Measurements from ENCODE around the gene CASK.
"Not testable (repeated sequence)": the region's sequence is repeated elsewhere in the genome, so short reads cannot be mapped to it uniquely, and the experiment has no call there.

Gene CASK

GRCh38 chrX:41665686-41666085, 257.7 kb downstream of the CASK start:
- Histone ChIP-seq H3K9ac (ENCODE audit: low read length) (no peak overlapping the region), H3K27me3 (ENCODE audit: control insufficient read depth, insufficient read depth, low read length) (no peaks in the 10 kb centered on the region), H3K36me3 (ENCODE audit: control insufficient read depth, insufficient read depth, low read length) (no peaks in the 10 kb centered on the region), H3K27ac (ENCODE audit: low read depth, low read length) (no peak overlapping the region), H3K4me3 (ENCODE audit: low read length) (no peak overlapping the region), H3K4me1 (ENCODE audit: control insufficient read depth, insufficient read depth, low read length) (no peaks in the 10 kb centered on the region)

- Histone ChIP-seq H3K27me3 (ENCODE audit: control insufficient read depth, insufficient read depth, low read length) (no peaks in the 10 kb centered on the region), H3K4me1 (ENCODE audit: control insufficient read depth, insufficient read depth, low read length) (no peaks in the 10 kb centered on the region), H3K36me3 (ENCODE audit: control insufficient read depth, insufficient read depth, low read length) (no peaks in the 10 kb centered on the region), H3K4me3 (ENCODE audit: low read length) (no peak overlapping the region), H3K27ac (ENCODE audit: low read depth, low read length) (no peak overlapping the region), H3K9ac (ENCODE audit: low read length) (no peak overlapping the region)
These were observed 258.4 kb downstream of the CASK start for GRCh38 chrX:41664908-41665307.

GRCh38 chrX:41664375-41664901, 258.9 kb downstream of the CASK start:
- no peaks in the 10 kb centered on the region for H3K36me3 ChIP-seq (ENCODE audit: control insufficient read depth, insufficient read depth, low read length)
- no peaks in the 10 kb centered on the region for H3K27me3 ChIP-seq (ENCODE audit: control insufficient read depth, insufficient read depth, low read length)
- H3K4me1 ChIP-seq (ENCODE audit: control insufficient read depth, insufficient read depth, low read length) = no peaks in the 10 kb centered on the region
- no peak overlapping the region for H3K4me3 ChIP-seq (ENCODE audit: low read length)
- no peak overlapping the region for H3K27ac ChIP-seq (ENCODE audit: low read depth, low read length)
- no peak overlapping the region for H3K9ac ChIP-seq (ENCODE audit: low read length)

GRCh38 chrX:41661366-41662095, 261.8 kb downstream of the CASK start:
- Histone ChIP-seq H3K36me3 (ENCODE audit: control insufficient read depth, insufficient read depth, low read length) (no peaks in the 10 kb centered on the region), H3K4me3 (ENCODE audit: low read length) (no peak overlapping the region), H3K4me1 (ENCODE audit: control insufficient read depth, insufficient read depth, low read length) (no peaks in the 10 kb centered on the region), H3K27me3 (ENCODE audit: control insufficient read depth, insufficient read depth, low read length) (peaks cover 2% of the 10 kb centered on the region), H3K27ac (ENCODE audit: low read depth, low read length) (no peak overlapping the region), H3K9ac (ENCODE audit: low read length) (no peak overlapping the region)

GRCh38 chrX:41655631-41656030, 267.7 kb downstream of the CASK start:
- Histone ChIP-seq H3K4me1 (ENCODE audit: control insufficient read depth, insufficient read depth, low read length) (no peaks in the 10 kb centered on the region), H3K27me3 (ENCODE audit: control insufficient read depth, insufficient read depth, low read length) (peaks cover 4% of the 10 kb centered on the region), H3K4me3 (ENCODE audit: low read length) (no peak overlapping the region), H3K36me3 (ENCODE audit: control insufficient read depth, insufficient read depth, low read length) (peaks cover 4% of the 10 kb centered on the region), H3K9ac (ENCODE audit: low read length) (no peak overlapping the region), H3K27ac (ENCODE audit: low read depth, low read length) (no peak overlapping the region)

GRCh38 chrX:41655101-41655500, 268.3 kb downstream of the CASK start:
- Histone ChIP-seq H3K4me1 (ENCODE audit: control insufficient read depth, insufficient read depth, low read length) (no peaks in the 10 kb centered on the region), H3K9ac (ENCODE audit: low read length) (no peak overlapping the region), H3K4me3 (ENCODE audit: low read length) (no peak overlapping the region), H3K27ac (ENCODE audit: low read depth, low read length) (no peak overlapping the region), H3K27me3 (ENCODE audit: control insufficient read depth, insufficient read depth, low read length) (peaks cover 4% of the 10 kb centered on the region), H3K36me3 (ENCODE audit: control insufficient read depth, insufficient read depth, low read length) (peaks cover 4% of the 10 kb centered on the region)

GRCh38 chrX:41653125-41653524, 270.2 kb downstream of the CASK start:
- peaks cover 3% of the 10 kb centered on the region for H3K27me3 ChIP-seq (ENCODE audit: control insufficient read depth, insufficient read depth, low read length)
- H3K27ac ChIP-seq (ENCODE audit: low read depth, low read length) = no peak overlapping the region
- H3K9ac ChIP-seq (ENCODE audit: low read length) = no peak overlapping the region
- peaks cover 4% of the 10 kb centered on the region for H3K36me3 ChIP-seq (ENCODE audit: control insufficient read depth, insufficient read depth, low read length)
- H3K4me3 ChIP-seq (ENCODE audit: low read length) = no peak overlapping the region
- no peaks in the 10 kb centered on the region for H3K4me1 ChIP-seq (ENCODE audit: control insufficient read depth, insufficient read depth, low read length)

- H3K27me3 ChIP-seq (ENCODE audit: control insufficient read depth, insufficient read depth, low read length) = not testable (repeated sequence)
These were observed 277.2 kb downstream of the CASK start for GRCh38 chrX:41646201-41646600.

GRCh38 chrX:41634284-41634683, 289.1 kb downstream of the CASK start:
- H3K9ac ChIP-seq (ENCODE audit: low read length) = no peak overlapping the region
- H3K4me3 ChIP-seq (ENCODE audit: low read length) = no peak overlapping the region
- no peaks in the 10 kb centered on the region for H3K4me1 ChIP-seq (ENCODE audit: control insufficient read depth, insufficient read depth, low read length)
- H3K27ac ChIP-seq (ENCODE audit: low read depth, low read length) = no peak overlapping the region
- no peaks in the 10 kb centered on the region for H3K36me3 ChIP-seq (ENCODE audit: control insufficient read depth, insufficient read depth, low read length)
- no peaks in the 10 kb centered on the region for H3K27me3 ChIP-seq (ENCODE audit: control insufficient read depth, insufficient read depth, low read length)

More at GRCh38 chrX:41646201-41646600, 277.2 kb downstream of the CASK start:
- not testable (repeated sequence) for H3K9ac ChIP-seq (ENCODE audit: low read length); H3K4me3 ChIP-seq (ENCODE audit: low read length); H3K27ac ChIP-seq (ENCODE audit: low read depth, low read length); H3K4me1 ChIP-seq (ENCODE audit: control insufficient read depth, insufficient read depth, low read length); H3K36me3 ChIP-seq (ENCODE audit: control insufficient read depth, insufficient read depth, low read length)

GRCh38 chrX:41630091-41630490, 293.3 kb downstream of the CASK start:
- Histone ChIP-seq H3K36me3 (ENCODE audit: control insufficient read depth, insufficient read depth, low read length) (no peaks in the 10 kb centered on the region), H3K4me1 (ENCODE audit: control insufficient read depth, insufficient read depth, low read length) (no peaks in the 10 kb centered on the region), H3K9ac (ENCODE audit: low read length) (no peak overlapping the region), H3K27me3 (ENCODE audit: control insufficient read depth, insufficient read depth, low read length) (no peaks in the 10 kb centered on the region), H3K27ac (ENCODE audit: low read depth, low read length) (no peak overlapping the region), H3K4me3 (ENCODE audit: low read length) (no peak overlapping the region)

GRCh38 chrX:41629539-41629938, 293.8 kb downstream of the CASK start:
- Histone ChIP-seq H3K4me1 (ENCODE audit: control insufficient read depth, insufficient read depth, low read length) (no peaks in the 10 kb centered on the region), H3K9ac (ENCODE audit: low read length) (no peak overlapping the region), H3K27me3 (ENCODE audit: control insufficient read depth, insufficient read depth, low read length) (no peaks in the 10 kb centered on the region), H3K4me3 (ENCODE audit: low read length) (no peak overlapping the region), H3K27ac (ENCODE audit: low read depth, low read length) (no peak overlapping the region), H3K36me3 (ENCODE audit: control insufficient read depth, insufficient read depth, low read length) (no peaks in the 10 kb centered on the region)

GRCh38 chrX:41621222-41621723, 302.1 kb downstream of the CASK start:
- no peaks in the 10 kb centered on the region for H3K36me3 ChIP-seq (ENCODE audit: control insufficient read depth, insufficient read depth, low read length)
- H3K9ac ChIP-seq (ENCODE audit: low read length) = no peak overlapping the region
- H3K27ac ChIP-seq (ENCODE audit: low read depth, low read length) = no peak overlapping the region
- H3K4me3 ChIP-seq (ENCODE audit: low read length) = no peak overlapping the region
- no peaks in the 10 kb centered on the region for H3K27me3 ChIP-seq (ENCODE audit: control insufficient read depth, insufficient read depth, low read length)
- no peaks in the 10 kb centered on the region for H3K4me1 ChIP-seq (ENCODE audit: control insufficient read depth, insufficient read depth, low read length)

- Histone ChIP-seq H3K27me3 (ENCODE audit: control insufficient read depth, insufficient read depth, low read length) (no peaks in the 10 kb centered on the region), H3K27ac (ENCODE audit: low read depth, low read length) (no peak overlapping the region), H3K4me3 (ENCODE audit: low read length) (no peak overlapping the region), H3K9ac (ENCODE audit: low read length) (no peak overlapping the region), H3K4me1 (ENCODE audit: control insufficient read depth, insufficient read depth, low read length) (no peaks in the 10 kb centered on the region), H3K36me3 (ENCODE audit: control insufficient read depth, insufficient read depth, low read length) (no peaks in the 10 kb centered on the region)
These were observed 304.1 kb downstream of the CASK start for GRCh38 chrX:41619221-41619620.

Measured in rectal smooth muscle tissue (tissue), 1 donor.